NCI-H1694 treated with DMSO at 0.1 percent for 48 hours (cell line): ENCODE results near the gene PRMT7.

Source experiments
- DNase-seq: peaks from one replicate; lab custom pipeline; 2025; lab: John Stamatoyannopoulos, UW

PRMT7 gene

DNA sequence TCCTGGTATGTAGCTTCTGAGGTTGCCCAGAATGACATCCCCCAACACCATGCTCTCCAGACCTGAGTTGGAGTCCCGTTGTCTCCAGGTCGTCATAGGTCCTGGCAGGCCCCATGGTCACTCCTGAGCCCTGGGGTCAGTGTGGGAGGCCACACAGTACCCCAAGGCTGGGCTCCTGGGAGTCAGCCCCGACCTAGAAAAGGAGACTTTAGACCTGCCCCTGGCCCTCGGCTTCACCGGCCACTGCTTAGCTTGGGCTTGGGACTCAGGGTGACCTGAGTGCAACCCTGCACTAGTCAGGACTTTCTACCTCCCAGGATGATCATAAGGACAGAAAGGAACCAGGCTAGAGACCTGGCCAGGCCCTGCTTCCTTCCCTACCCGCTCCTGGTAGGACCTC, 65.8 kb downstream of the PRMT7 start:
- DNase-seq: no peak

- DNase-seq: no peak
These were observed 66.4 kb downstream of the PRMT7 start for GRCh38 chr16:68377221-68377620.

DNA sequence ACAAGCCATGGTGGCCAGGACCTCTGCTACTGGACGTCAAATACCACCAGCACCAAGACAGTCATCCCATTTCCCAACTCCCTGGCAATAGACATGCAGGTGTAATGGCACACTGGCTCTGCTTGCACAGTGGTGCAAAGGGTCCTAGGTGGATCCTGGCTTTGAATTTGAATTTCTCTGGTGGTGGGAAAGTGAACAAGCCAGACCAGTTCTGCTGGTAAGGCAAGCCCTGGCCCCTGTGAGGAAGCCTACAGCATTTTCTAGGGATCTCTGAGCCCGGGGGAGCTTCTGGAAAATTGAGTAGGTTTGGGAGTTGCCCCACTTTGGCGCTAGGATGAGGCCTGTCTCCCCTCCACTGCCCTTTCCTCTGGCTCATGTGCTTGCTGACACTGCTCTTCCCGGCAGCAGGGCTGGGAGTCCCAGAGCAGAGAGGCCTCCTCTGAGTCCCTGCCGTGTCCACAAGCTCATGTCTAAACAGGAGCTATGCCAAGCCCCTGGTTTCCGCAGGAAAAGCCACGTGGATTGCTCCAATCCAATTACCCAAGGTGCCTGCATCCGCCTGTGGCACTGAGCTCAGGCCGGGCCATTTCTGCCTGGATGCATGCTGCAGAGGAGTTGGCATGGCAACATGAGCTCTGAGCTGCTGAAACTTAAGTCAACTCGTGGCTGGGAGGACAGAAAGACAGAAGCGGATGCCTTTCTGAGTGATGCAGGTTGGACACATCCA, 67.0 kb downstream of the PRMT7 start:
- DNase-seq: no peak

- no peak for DNase-seq
These were observed 67.9 kb downstream of the PRMT7 start for GRCh38 chr16:68378436-68379415.

GRCh38 chr16:68379472-68380347, 68.9 kb downstream of the PRMT7 start:
- no peak for DNase-seq

- no peak for DNase-seq
These were observed 69.5 kb downstream of the PRMT7 start for GRCh38 chr16:68380348-68380670.

GRCh38 chr16:68380676-68381362, 70.0 kb downstream of the PRMT7 start:
- no peak for DNase-seq

GRCh38 chr16:68381363-68381724, 70.5 kb downstream of the PRMT7 start:
- DNase-seq: no peak

DNA sequence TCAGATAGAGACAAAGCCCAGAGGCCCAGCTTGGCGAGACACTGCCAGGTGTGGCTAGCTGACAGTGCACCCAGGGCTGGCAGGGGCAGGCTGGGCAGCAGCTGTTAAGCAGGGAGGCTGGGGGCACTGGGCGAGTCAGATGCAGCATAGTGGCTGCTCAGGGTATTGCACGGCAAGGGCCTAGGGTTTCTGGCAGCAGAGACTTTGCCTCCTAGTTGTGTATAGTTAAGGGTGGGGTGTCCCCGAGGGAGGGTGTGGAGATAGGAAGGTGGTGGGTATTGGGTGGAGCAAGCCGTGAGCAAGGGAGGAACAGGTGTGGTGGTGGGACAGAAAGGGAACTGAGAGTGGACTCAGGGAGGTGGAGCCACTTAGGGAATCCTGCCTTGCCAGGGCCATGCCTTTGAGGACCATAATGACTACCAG, 71.5 kb downstream of the PRMT7 start:
- no peak for DNase-seq

DNA sequence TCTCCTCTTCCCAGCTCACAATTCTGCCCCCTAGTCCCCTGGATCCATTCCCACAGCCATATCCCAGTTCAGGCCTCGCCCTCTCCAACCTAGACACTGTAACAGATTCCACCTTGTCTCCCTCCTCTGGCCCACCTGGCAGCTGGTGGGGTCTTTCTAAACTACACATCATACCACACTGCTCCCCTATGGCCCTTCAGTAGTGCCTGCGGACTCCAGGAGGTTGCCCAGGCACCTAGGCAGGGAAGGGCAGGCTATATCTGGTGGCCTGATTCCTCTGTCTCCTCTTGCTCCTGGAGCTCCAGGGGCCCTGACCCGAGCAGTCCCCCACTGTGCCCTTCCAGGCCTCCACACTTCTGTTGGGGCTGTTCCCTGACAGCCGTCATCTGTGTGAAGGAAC, 73.0 kb downstream of the PRMT7 start:
- DNase-seq: no peak

DNA sequence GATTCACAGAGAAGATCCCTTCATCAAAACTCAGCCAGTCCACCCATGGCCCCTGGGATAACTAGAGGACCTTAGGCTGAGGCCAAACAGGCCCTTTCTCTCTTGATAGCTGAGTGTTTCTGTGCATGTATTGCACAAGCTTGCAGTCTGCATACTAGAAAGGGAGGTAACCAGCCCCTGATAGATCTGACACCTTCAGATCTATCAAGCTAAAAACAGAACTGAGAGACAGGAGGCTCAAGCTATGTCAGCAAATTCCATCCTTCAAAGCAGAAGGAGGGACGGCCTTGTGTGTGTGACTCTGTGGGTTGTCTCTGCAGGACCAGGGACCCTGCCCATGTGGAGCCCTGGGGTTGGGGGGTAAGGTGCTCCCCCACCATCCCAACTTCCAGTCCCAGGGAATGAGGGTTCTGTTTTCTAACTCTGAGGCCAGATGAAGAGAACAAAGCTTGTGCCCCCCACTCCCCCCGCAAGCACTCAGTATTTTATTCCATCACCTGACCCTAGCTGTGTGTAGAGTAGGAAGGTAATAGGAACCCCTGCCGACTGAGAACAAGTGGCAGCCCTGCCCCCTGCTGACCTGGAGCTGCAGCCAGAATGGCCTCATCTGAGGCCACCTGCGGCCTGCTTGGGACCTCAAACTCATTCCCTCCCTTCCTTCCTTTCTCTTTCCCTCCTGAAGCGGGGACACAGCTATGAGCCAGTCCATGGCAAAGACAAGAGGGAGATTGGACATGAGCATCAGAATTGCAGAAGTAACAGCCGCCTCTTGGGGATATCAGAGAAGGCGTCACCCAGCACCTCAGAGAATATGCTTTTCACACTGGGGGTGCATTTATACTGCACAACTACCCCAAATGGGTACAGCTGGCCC, 73.7 kb downstream of the PRMT7 start:
- DNase-seq: no peak

GRCh38 chr16:68385371-68385770, 74.6 kb downstream of the PRMT7 start:
- no peak for DNase-seq

DNA sequence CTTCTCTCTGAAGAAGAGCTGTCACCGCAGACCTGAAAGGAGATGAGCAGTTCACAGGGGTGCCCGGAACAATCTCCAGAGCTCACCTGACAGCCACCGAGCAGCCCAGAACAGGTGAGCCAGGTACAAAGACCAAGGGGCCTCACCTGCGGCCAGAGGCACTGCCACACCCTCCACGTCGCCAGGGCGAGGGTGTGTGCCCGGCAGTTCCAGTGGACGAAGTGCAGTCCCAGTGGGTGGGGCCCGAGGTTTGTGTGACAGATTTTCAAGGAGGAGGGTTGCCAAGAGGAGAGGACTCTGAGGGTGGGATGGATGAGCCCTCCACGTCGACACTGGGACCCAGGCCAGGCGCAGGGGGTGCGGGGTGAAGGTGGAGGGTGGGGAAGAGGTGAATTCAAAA, 75.8 kb downstream of the PRMT7 start:
- DNase-seq: no peak

DNA sequence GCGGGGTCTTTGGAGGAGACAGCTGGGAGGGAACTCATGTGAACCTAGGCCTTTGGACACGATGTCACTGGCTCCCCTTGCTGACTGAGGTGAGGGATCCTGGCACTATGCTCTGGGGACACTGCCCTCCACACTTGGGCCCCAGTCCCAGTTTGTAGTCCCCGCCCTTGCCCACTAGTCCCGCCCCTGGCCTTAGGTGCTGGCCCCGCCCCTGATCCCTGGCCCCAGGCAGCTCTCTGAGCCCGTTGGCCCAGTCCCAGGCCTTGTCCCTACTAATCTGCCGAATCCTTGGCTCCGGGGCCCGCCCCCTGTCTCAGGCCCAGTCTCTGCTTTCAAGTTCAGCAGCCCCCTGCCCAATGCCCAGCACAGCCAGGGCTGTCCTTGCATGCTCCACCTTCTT, 76.5 kb downstream of the PRMT7 start:
- no peak for DNase-seq

DNA sequence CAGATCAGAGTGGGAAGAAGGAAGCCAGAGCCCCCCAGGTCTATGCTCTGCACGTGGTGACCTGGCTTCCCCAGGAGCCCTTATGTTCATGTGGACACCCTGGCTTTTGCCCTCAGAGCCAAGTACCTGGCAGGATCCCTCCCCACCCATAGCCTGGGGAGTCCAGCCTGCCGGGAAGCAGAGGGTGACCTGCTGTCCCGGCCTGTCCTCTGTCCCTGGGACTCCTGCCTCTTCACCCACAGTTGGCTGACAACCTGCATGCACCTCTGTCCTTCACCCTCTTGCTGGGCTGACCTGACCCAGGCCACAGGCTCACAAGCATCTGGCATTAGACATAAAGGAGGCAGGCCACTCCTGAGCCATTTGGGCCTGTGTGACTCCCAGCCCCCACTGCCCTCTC, 77.3 kb downstream of the PRMT7 start:
- no peak for DNase-seq

GRCh38 chr16:68389006-68389405, 78.2 kb downstream of the PRMT7 start:
- no peak for DNase-seq

- no peak for DNase-seq
These were observed 79.0 kb downstream of the PRMT7 start for GRCh38 chr16:68389750-68390371.

DNA sequence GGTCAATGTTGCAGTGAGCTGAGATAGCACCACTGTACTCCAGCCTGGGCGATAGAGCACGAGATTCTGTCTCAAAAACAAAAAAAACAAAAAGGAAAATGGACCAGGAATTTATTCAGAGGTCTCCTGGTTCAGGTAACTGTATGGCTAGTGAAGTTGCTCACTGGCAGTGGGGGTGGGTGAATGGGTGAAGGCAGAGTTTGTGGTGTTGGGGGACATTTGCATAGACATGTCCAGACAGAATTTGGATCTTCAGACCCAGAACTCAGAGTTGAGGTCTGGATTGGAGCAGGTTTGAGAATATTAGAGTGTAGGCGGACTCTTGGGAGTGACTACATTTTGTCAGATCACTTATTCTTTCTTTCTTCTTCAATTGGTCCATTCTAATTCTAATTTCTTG, 82.5 kb downstream of the PRMT7 start:
- DNase-seq: no peak

DNA sequence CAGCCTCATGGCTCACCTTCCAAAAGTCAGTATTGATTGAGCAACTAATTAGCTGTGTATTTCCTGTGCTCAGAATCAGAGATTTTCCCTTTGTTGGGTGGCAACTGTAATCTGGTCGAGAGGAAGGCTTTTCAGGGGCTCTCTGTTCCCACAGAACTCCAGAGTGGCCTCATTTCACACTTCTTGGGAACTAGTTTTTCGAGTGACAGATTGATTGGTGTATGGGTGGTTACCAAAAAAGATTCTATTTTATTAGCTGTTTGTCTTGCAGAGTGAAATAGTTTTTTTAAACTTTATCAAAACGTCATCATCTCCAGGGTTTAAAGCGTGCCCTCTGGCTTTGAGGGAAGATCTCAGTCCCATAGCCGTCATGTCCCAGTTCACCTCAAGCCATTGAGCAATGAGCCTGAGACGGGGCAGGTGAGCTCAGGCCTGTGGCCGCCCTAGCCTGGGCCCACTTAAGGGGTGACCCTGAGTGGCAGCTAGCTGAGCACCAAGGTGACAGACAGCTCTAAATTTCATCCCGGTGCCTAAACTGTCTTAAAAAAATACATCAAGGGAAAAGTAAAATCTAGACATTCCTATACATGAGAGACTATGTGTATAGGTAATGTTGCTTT, 84.5 kb downstream of the PRMT7 start:
- no peak for DNase-seq

GRCh38 chr16:68395815-68396214, 85.0 kb downstream of the PRMT7 start:
- no peak for DNase-seq
